ENCODE measurements around the gene MGAT4C.
"Not testable (repeated sequence)": the region's sequence is repeated elsewhere in the genome, so short reads cannot be mapped to it uniquely, and the experiment has no call there.

Gene MGAT4C

DNA sequence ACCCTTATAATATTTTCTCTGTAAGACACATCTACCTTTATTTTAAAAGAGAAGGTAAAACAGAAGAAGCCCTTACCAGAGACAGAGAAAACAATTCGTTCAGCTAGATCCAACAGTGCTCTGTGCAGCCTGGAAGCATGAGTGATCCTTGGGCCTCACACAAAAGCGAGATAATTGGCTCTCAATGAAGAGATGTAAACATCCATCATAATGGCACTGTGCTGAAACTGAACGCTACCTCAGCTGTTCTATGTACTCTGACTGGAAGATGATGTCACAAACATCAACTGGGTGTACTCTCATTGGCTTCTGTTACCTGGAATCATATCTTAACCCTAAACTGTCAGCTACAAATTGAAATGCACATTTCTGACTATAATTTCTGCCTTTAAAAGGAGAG, at the start of gene MGAT4C:
MGAT4C (minus strand) TSS at position 229 of the 400 bp plus-strand sequence.
- ATAC-seq: no peak
- TF ChIP-seq, protein P1, sequence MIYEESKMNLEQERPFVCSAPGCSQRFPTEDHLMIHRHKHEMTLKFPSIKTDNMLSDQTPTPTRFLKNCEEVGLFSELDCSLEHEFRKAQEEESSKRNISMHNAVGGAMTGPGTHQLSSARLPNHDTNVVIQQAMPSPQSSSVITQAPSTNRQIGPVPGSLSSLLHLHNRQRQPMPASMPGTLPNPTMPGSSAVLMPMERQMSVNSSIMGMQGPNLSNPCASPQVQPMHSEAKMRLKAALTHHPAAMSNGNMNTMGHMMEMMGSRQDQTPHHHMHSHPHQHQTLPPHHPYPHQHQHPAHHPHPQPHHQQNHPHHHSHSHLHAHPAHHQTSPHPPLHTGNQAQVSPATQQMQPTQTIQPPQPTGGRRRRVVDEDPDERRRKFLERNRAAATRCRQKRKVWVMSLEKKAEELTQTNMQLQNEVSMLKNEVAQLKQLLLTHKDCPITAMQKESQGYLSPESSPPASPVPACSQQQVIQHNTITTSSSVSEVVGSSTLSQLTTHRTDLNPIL (CRISPR knock-in tag; IDR thresholded peaks at IDR 0.05; ENCODE audit: low read depth): no peak
- no peak for TF ChIP-seq TCF4 (CRISPR knock-in tag; IDR thresholded peaks at IDR 0.05; ENCODE audit: borderline replicate concordance)
- no peak for TF ChIP-seq ZFP30 (CRISPR knock-in tag; IDR thresholded peaks at IDR 0.05)
- no peak for TF ChIP-seq ZNF565 (CRISPR knock-in tag; conservative IDR thresholded peaks at IDR 0.05; ENCODE audit: low read depth)
- TF ChIP-seq RARB (CRISPR knock-in tag; IDR thresholded peaks at IDR 0.05): no peak
- TF ChIP-seq BACH2 (CRISPR knock-in tag; IDR thresholded peaks at IDR 0.05; ENCODE audit: borderline replicate concordance): no peak
- TF ChIP-seq PPARA (CRISPR knock-in tag; IDR thresholded peaks at IDR 0.05; ENCODE audit: borderline replicate concordance): no peak
- TF ChIP-seq, protein P2, sequence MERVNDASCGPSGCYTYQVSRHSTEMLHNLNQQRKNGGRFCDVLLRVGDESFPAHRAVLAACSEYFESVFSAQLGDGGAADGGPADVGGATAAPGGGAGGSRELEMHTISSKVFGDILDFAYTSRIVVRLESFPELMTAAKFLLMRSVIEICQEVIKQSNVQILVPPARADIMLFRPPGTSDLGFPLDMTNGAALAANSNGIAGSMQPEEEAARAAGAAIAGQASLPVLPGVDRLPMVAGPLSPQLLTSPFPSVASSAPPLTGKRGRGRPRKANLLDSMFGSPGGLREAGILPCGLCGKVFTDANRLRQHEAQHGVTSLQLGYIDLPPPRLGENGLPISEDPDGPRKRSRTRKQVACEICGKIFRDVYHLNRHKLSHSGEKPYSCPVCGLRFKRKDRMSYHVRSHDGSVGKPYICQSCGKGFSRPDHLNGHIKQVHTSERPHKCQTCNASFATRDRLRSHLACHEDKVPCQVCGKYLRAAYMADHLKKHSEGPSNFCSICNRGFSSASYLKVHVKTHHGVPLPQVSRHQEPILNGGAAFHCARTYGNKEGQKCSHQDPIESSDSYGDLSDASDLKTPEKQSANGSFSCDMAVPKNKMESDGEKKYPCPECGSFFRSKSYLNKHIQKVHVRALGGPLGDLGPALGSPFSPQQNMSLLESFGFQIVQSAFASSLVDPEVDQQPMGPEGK (CRISPR knock-in tag; IDR thresholded peaks at IDR 0.05; ENCODE audit: borderline replicate concordance): no peak
- no peak for TF ChIP-seq ZFP3 (CRISPR knock-in tag; IDR thresholded peaks at IDR 0.05)
- TF ChIP-seq ZNF70 (CRISPR knock-in tag; IDR thresholded peaks at IDR 0.05): no peak
- TF ChIP-seq, protein P3, sequence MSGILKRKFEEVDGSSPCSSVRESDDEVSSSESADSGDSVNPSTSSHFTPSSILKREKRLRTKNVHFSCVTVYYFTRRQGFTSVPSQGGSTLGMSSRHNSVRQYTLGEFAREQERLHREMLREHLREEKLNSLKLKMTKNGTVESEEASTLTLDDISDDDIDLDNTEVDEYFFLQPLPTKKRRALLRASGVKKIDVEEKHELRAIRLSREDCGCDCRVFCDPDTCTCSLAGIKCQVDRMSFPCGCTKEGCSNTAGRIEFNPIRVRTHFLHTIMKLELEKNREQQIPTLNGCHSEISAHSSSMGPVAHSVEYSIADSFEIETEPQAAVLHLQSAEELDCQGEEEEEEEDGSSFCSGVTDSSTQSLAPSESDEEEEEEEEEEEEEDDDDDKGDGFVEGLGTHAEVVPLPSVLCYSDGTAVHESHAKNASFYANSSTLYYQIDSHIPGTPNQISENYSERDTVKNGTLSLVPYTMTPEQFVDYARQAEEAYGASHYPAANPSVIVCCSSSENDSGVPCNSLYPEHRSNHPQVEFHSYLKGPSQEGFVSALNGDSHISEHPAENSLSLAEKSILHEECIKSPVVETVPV (CRISPR knock-in tag; IDR thresholded peaks at IDR 0.05): no peak

DNA sequence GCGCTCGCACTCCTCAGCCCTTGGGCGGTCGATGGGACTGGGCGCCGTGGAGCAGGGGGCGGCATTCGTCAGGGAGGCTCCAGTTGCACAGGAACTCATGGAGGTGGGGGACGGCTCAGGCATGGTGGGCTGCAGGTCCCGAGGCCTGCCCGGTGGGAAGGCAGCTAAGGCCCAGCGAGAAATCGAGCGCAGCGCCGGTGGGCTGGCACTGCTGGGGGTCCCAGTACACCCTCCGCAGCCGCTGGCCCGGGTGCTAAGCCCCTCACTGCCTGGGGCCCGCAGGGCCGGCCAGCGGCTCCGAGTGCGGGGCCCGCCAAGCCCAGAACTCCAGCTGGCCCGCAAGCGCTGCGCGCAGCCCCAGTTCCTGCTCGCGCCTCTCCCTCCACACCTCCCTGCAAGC, 40.2 kb upstream of the MGAT4C start:
- not testable (repeated sequence) for ATAC-seq

DNA sequence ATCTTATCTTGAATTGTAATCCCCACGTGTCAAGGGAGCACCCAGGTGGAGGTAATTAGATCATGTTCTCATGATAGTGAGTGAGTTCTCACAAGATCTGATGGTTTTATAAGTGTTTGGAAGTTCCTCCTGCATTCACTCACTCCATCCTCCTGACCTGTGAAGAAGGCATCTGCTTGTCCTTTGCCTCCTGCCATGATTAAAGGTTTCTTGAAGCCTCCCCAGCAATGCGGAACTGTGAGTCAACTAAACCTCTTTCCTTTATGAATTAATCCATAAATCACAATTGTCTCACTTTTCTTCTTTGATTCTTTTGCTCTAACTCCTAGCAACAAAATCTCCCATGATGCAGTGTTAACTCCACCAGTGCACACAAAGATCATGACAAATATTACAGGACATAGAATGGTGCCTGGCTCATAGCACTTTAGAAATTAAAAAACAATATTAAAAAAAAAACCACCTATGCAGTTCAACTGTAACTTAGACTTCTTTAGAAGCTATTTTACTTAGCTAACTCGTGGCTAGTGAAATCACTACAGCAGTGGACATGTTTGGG, 37.6 kb upstream of the MGAT4C start:
- TF ChIP-seq, protein P1 (CRISPR knock-in tag; IDR thresholded peaks at IDR 0.05; ENCODE audit: low read depth): no peak
- no peak for TF ChIP-seq ESRRG (CRISPR knock-in tag; IDR thresholded peaks at IDR 0.05)
- TF ChIP-seq, protein P2 (CRISPR knock-in tag; IDR thresholded peaks at IDR 0.05; ENCODE audit: borderline replicate concordance): no peak
- TF ChIP-seq BACH2 (CRISPR knock-in tag; IDR thresholded peaks at IDR 0.05; ENCODE audit: borderline replicate concordance): no peak
- no peak for ATAC-seq

DNA sequence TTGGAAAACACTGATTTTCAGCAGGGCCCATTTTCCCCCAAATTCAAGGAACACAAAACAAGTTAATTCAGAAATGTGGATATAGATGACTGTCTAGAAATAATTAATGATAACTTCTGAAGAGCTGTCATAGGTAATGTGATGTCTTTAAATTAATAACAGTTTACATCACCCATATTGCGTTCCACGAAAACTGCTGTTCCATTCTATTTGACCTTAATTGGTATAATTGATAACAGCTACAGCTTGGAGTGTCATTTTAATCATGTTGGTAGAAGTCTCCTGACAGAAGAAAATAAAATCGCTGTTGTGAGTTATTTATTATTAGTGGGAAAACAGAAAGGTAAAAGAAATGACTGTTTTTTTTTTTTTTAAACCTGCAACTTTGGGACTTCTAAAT, 36.3 kb upstream of the MGAT4C start:
- no peak for TF ChIP-seq ARNTL (CRISPR knock-in tag; IDR thresholded peaks at IDR 0.05; ENCODE audit: borderline replicate concordance, low read depth)
- TF ChIP-seq ZC3H10 (CRISPR knock-in tag; IDR thresholded peaks at IDR 0.05): no peak
- TF ChIP-seq SNAI2 (CRISPR knock-in tag; IDR thresholded peaks at IDR 0.05): no peak
- TF ChIP-seq ZNF8 (CRISPR knock-in tag; IDR thresholded peaks at IDR 0.05): no peak
- no peak for TF ChIP-seq ZFP30 (CRISPR knock-in tag; IDR thresholded peaks at IDR 0.05)
- no peak for TF ChIP-seq ESRRG (CRISPR knock-in tag; IDR thresholded peaks at IDR 0.05)
- no peak for ATAC-seq

DNA sequence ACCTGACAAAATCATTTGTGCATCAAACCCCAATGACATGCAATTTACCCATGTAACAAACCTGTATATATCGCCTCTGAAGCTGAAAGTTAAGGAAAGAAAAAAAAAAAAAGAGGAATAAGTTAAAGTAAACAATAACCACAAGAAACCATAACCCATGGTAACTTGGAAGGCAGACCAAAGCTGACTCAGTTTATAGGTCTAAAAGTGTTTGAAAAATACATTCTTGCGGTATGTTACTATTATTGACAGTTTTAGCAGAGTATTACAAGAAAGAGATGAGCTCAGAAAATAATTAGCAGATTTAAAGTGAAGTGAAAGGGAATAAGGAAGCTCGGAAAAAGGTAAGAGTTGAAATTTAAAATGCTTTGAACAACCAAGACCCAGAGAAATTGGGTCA, 34.4 kb upstream of the MGAT4C start:
- TF ChIP-seq TOX (CRISPR knock-in tag; IDR thresholded peaks at IDR 0.05; ENCODE audit: borderline replicate concordance): no peak
- TF ChIP-seq ISL1 (CRISPR knock-in tag; IDR thresholded peaks at IDR 0.05): no peak
- no peak for TF ChIP-seq RARB (CRISPR knock-in tag; IDR thresholded peaks at IDR 0.05)
- TF ChIP-seq ZNF70 (CRISPR knock-in tag; IDR thresholded peaks at IDR 0.05): no peak
- no peak for TF ChIP-seq OSR1 (CRISPR knock-in tag; IDR thresholded peaks at IDR 0.05)
- no peak for TF ChIP-seq TCF4 (CRISPR knock-in tag; IDR thresholded peaks at IDR 0.05; ENCODE audit: borderline replicate concordance)
- ATAC-seq: no peak
